Dermis microvascular lymphatic vessel endothelial cell (primary cell): ENCODE measurements around the gene TATDN3. TPM values are rescaled to one million over a fixed set of nuclear protein-coding genes. Genes with fewer than 3 reads are reported as not detected.
"Not testable (repeated sequence)": the region's sequence is repeated elsewhere in the genome, so short reads cannot be mapped to it uniquely, and the experiment has no call there.

Experiments used
- DNase-seq, 2 donors: peaks; one replicate each; pipeline versions ENCODE4 v3.0.0 to v3.0.0-alpha.2; 2010; ENCODE audit warnings: low read depth in 2 of 2
- total RNA-seq: library from RNA; depleted of rRNA; stranded (reverse); fragments of >200 nt; gene quantifications from 2 replicates; pipeline ENCODE4 v1.2.1, GENCODE V29; 2014

The TATDN3 gene, protein sequence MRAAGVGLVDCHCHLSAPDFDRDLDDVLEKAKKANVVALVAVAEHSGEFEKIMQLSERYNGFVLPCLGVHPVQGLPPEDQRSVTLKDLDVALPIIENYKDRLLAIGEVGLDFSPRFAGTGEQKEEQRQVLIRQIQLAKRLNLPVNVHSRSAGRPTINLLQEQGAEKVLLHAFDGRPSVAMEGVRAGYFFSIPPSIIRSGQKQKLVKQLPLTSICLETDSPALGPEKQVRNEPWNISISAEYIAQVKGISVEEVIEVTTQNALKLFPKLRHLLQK
- total RNA-seq, result 8.6 TPM in 2 replicates

DNA sequence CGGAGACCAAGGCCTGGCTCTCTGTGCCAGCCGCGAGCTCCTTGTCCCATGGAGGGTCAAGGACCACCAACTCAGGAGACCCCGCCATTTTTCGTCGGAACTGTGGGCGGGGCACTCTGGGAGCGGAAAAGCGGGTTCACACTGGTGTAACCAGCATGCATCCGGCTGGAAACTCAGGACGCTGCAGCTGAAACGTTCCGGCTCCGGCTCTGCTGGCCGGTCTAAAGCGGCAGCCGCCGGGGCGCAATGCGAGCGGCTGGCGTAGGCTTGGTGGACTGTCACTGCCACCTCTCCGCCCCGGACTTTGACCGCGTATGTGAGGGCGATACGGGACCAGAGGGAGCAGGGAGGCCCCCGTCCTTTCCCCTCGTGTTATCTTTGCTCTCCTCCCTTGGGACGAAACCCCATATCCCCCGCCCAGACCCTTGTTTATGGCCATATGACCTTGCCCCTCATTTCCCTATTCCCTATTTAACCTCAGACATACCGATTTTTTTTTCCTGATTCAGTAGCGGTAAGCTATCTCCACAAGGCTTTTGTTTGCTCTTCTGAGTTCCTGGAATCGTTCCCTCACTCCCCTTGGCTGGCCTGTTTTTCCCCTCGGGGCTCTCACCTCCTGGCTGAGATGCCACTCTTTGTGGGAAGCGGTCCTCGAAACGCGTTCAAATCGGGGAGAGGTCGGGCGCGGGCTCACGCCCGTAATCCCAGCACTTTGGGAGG, at the start of gene TATDN3, which contains the start of gene NSL1:
Gene TATDN3 (plus strand): TSS at position 219 of the 720 bp plus-strand sequence. CDS start 28 bp downstream, at position 247.
Gene NSL1 (minus strand): TSS at position 102 of the 720 bp plus-strand sequence. CDS start 14 bp downstream, at position 88.
- peak; percentile 91 to 94 for DNase-seq

DNA sequence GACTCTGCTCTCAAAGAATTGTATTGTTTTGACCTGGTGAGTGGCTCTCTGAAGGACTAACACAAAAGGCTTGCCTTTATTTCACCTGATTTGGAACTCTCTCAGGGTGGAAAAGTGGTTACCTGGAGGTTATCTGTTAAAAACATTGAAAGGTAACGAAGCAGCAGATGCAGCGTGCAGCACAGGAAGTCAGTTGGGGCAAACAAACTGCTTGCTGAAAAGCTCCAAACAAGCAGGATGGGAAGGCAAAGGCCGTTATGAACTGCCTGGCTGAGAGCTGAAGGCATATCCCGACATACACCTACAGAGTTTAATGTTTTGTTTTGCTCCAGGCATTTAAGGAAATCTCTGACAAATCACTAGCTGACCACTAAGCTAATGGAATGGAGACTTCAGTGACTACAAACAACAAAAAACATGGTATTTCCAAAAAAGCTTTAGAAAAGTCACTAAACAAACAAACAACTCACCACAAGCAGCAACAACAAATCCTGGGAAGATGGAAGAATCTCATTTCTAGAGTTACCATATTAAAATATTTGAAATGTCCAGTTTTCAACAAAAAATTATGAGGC, 47.7 kb upstream of the TATDN3 start:
- no peak for DNase-seq

DNA sequence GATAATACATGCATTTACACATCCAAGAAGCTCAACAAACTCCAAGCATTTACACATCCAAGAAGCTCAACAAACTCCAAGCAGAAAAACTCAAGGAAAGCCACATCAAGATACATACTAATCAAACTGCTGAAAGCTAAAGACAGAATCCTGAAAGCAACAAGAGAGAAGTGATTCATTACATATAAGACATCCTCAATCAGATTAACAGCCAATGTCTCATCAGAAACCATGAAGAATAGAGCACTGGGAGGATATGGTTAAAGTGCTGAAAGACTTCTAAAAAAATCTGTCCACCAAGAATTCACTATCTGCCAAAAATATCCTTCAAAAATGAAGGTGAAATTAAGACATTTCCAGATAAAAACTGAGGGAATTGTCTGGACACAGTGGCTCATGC, 46.4 kb upstream of the TATDN3 start:
- DNase-seq, result no peak

DNA sequence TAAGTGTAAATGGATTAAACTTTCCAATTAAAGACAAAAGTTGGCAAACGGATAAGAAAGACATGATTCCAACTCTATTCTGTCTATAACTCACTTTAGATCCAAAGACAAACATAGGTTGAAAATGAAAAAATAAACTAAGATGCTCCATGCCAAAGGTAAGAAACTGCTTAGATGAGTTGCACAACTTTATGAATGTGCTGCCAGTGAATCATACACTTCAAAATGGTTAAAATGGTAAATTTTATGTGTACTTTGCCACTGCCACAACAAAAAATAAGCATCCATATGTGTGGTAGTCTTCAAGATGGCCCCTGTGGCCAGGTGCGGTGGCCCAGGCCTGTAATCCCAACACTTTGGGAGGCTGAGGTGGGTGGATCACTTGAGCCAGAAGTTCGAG, 45.1 kb upstream of the TATDN3 start:
- no peak for DNase-seq

DNA sequence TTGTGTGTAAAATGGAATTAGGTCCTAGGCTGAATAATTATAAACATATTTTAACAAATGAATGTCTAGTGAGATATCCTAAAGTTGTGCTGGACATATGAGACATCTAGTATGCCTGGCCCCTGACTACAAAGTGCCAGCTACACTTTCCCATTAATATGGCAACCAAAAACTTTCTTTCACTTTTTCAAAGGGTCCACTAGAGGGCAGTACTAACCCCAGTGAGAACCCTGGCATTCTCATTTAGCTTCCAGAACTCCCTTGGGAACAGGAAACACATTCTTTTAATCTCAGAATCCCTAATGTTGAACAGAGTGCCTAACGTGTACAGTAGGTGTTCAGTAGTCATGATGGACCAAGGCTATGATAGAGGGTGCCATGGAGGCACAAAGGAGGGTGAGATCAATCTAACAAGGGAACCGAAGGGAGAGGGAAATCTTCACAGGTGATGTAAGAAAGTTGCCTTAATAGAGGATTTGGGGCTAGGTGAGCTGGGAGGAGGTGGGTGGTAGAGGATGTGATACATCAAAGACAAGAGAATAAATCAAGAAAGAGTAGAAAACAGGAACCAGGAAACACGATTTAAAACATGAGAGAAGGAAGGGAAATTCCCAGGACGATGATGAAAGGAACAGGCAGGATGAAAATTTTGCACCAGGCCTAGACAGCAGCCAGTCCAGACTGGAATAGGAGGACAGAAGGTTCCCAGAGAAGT, 41.7 kb upstream of the TATDN3 start:
- peak; percentile 57 to 73 for DNase-seq

DNA sequence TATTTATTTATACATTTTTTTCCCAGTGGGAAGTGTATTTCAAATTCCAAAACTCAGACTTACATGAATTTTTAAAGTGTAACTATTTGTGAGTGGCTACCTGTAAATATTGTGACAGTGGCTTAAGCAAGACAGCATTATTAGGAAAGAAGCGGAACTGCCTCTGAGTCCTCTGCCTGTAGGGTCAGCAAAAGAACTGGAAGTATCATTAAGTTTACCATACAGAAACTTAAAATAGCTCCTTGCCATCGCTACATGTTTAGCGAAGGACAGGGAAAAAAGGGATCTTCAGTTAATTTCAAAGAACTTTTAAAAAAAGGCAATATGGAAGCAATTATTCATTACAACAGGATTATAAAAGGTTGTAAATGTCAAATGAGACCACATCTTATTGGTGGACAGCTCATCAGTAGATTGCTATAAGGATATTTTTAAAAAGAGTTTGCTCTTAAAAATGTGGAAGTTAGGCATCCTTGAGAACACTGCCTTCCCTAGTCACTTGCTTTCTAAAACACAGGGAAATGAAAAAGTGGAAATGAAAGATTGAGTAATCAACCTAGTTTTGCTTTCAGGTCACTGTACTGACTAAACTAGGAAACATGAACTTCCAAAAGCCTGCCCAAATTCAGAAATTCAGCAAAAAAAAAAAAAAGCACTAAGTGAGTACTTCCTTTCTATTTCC, 39.3 kb upstream of the TATDN3 start:
- no peak for DNase-seq

DNA sequence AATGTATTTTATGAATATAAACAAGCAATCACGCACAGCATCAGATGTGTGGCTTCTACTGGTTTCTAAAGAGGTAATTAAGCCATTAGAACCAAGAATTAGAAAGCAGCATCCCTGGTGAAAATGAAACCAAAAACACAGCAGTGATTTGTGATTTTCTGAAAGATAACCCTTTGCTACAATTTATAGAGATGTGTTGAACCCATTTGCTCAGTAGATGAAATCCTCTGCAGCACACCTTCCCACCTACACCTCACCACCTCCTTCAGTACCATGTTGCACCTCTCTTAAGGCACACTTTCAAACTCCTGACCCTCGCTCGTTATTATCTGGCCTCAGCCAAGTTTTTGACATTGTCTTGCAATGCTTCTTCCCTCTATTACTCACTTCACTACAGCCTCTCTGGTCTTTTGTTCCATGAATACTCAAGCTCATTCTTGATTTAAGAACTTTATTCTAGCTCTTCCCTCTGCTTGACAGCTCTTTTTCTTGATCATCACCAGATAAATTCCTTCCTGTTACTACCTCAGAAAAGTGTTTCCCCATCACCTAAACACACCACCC, 38.7 kb upstream of the TATDN3 start:
- DNase-seq, result no peak

DNA sequence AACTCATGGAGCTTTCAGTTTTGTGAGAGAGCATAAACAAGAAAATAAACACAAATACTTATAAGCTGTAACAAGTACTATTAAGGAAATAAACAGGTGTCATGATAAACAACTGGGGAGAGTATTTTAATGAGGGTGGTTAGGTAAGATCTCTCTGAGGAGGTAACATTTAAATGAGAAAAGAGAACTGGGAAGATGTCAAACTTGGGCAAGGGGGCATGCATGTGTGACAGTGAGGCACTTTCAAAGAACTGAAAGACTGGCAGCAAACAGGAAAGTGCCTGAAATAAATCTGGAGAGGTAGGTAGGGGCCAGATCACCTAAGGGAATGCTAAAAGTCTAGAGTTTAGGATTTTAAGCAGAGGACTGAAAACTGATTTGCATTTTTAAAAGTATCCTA, 37.9 kb upstream of the TATDN3 start:
- DNase-seq, result no peak

DNA sequence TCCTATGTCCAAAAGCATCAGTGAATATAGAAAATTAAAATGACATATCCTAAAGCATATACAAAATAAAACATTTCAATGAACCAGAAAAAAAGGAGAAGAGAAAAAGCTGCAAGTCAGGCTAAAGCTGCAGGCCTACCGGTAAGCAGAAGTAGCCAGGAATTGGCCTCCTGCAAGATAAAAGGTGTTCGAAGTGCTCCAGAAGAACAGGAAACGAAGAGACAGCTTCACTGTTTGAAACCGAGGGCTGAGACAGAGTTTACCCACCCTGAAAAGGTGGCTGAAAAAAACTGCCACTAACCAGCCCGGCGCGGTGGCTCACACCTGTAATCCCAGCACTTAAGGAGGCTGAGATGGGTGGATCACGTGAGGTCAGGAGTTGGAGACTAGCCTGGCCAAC, 37.5 kb upstream of the TATDN3 start:
- DNase-seq, result no peak

DNA sequence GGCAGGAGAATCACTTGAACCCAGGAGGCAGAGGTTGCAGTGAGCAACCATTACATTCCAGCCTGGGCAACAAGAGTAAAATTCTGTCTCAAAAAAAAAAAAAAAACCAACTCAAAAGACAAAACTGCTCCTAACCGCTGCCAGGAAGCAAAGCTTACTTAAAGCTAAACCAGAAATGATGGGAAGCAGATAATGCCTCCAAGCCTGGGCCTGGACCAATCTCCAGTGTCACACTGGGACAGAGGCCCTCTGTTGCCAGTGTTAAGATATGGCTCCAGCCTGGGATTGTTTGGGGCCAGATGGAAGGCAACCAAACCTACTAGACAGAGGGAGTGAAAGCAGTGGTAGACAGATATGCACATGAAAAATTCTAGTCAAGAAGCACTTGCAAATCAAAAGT, 37.0 kb upstream of the TATDN3 start:
- DNase-seq, result no peak

DNA sequence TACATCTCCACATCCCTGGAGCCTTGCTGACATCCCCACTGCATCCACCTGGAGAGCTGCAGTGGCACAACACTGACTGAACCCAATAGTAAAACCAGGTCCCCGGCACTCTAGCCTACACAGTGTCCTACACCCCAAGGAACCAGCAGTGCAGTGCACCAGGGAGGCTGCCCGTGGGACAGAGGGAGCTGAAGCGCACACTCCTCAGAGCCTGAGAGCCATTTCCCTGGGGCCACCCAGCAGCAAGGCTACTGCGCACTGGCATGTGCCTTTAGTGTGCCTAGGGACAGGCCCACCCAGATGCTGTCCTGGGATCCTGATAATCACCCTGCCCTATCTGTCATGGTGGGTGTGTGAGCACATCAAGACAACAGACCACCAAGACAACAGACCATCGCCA, 32.0 kb upstream of the TATDN3 start:
- no peak for DNase-seq

DNA sequence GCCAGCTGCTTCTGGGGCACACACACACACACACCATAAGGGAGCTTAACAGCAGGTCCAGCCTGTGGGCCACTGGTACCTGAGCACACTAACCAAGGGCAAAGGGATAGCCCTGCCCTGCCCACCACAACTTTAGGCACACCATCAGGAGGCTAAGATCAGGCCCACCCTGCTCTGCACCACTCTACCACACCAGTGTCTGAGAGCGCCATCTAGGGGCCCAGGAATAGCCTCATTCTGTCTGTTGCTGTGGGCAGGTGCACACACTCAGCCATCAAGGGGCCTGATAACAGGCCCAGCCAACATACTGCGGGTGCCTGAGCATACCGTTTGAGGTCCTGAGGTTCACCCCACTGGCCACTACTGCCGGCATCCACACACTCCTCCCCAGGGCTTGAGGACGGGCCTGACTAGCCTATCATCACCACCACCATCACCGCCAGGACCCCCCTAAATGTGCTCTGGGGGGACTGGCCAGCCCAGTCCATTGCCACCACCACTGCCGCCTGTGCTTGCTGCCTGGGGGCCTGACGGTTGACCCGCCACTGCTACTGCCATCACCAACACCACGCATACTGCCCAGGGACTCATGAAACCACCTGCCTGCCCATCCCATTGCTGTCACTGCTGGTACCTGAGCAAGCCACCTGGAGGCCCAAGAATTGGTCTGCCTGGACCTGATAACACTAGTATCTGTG, 31.4 kb upstream of the TATDN3 start:
- DNase-seq, result peak in 1 of 2 donors; percentile 37

DNA sequence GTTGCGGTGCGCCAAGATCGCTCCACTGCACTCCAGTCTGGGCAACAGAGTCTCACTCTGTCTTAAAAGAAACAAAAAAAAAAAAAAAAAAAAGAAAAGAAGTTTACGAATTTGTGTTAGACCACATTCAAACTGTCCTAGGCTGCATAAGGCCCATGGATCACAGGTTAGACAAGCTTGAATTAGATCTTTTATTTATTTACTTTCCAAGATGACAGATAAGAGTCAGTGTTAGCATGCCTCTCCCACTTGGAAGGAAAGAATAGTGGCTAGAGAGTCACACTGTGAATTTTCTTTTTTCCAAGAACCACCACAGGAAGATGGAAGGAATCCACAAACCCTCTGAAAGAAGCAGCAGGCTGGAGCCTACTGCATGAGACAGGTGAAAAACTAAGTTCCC, 29.5 kb upstream of the TATDN3 start:
- DNase-seq, result no peak

DNA sequence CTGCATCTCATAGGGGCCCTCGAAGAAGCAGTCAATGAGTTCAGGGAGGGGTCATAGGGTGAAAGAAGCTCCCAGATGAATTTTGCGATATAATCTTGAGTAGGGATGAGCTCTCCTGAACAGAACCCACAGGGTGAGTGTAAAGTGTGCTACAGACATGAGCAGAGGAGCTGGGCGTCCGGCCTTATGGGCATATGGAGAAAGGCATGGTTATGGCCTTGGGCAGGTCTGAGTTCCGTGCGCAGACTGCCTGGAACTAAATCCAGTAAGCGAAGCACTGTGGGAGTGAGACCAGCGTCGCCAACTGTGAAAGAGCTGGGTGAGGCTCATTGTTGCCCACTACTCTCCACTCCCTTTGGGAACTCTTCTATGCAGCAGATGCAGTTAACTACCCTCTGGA, 28.9 kb upstream of the TATDN3 start:
- no peak for DNase-seq

DNA sequence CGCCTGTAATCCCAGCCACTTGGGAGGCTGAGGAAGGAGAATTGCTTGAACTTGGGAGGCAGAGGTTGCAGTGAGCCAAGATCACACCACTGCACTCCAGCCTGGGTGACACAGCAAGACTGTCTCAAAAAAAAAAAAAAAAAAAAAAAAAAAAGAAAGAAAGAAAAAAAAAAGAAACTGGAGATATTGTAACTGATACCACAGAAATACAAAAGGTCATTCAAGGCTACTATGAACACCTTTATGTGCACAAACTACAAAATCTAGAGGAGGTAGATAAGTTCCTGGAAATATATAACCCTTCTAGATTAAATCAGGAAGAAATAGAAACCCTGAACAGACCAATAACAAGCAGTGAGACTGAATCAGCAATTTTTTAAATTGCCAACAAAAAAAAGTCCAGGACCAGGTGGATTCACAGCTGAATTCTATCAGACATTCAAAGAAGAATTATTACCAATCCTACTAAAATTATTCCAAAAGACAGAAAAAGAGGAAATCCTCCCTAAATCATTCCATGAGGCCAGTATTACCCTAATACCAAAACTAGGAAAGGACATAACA, 26.9 kb upstream of the TATDN3 start:
- not testable (repeated sequence) for DNase-seq

DNA sequence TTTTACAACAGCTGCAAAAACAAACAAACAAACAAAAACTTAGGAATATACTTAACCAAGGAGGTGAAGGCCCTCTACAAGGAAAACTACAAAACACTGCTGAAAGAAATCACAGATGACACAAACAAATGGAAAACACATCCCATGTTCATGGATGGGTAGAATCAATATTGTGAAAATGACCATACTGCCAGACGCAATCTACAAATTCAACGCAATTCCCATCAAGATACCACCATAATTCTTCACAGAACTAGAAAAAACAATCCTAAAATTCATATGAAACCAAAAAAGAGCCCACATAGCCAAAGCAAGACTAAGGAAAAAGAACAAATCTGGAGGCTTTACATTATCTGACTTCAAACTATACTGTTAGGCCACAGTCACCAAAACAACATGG, 24.9 kb upstream of the TATDN3 start:
- not testable (repeated sequence) for DNase-seq

DNA sequence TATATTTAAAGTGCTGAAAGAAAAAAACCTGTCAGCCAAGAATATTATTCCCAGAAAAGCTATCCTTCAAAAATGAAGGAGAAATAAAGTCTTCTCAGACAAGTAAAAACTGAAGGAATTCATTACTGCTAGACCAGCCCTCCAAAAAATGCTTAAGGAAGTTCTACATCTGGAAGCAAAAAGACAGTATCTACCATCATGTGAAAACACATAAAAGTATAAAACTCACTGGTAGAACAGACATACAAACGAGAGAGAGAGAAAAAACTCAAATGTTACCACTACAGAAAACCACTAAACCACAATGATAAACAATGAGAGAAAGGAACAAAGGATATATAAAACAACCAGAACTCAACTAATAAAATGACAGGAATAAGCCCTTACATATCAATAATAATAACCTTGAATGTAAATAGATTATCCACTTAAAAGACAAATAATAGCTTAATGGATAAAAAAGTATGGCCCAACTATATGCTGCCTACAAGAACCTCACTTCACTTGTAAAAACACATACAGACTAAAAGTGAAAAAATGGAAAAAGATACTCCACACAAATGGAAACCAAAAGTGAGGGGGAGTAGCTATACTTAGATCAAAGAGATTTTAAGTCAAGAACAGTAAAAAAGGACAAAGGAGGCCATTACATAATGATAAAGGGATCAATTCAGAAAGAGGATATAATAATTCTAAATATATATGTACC, 22.1 kb upstream of the TATDN3 start:
- DNase-seq, result no peak

DNA sequence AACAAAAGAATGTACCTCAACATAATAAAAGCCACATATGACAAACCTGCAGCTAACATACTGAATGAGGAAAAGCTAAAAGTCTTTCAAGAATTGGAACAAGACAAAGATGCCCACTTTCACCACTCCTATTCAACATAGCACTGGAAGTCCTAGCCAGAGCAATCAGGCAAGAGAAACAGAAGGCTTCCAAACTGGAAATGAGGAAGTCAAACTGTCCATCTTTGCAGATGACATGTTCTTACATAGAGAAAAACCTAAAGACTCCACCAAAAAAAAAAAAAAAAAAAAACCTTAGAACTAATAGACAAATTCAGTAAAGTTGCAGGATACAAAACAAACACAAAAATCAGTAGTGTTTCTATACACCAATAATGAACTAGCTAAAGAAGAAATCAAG, 20.4 kb upstream of the TATDN3 start:
- no peak for DNase-seq

DNA sequence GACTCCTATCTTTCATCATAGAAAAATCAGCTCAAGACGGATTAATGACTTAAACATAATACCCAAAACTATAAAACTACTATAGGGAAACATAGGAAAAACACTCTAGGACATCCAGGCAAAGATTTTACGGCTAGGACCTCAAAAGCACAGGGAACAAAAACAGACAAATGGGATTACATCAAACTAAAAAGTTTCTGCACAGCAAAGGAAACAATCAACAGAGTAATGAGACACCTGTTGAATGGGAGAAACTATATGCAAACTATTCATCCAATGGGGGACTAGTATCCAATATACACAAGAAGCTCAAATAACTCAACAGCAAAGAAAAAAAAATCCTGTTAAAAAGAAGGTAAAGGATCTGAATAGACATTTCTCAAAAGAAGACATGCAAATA, 18.7 kb upstream of the TATDN3 start:
- no peak for DNase-seq

DNA sequence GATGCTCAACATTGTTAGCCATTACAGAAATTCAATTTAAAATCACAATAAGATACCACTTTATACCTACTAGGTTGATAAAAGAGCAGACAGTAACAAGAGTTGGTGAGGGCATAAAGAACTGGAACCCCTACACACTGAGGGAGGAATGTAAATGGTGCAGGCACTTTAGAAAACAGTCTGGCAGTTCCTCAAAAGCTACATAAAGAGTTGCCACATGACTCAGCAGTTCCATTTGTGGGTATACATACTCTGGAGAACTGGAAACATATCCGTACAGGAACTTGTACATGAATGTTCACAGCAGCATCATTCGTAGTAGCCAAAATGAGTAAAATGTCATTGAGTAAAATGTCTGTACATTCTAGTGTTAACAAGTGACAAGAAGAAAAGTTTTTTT, 17.1 kb upstream of the TATDN3 start:
- peak in 1 of 2 donors; percentile 61 for DNase-seq
